ENCODE measurements around the gene KRT35.

The KRT35 gene

DNA sequence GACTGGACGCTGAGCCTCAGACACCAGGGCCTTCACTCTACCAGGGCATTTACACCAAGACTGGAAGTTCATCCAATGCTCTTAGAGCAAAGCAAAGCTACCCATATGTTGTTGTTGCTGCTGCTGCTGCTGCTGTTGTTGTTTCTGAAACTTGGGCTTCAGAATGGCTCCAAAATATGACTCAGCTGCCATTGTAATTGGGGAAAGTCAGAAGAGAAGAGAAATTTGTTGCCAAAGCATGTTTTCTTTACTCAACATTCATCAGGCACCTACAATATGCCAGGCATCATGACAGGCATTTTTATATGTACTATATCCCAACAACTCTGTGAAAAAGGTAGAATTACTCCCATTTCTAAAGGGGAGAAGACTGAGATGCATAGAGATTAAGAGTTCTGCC, 25.7 kb downstream of the KRT35 start:
- Histone ChIP-seq H3K27ac (ENCODE audit: extremely low read depth, low read depth, low read length) (no peak overlapping the region), H3K9me3 (ENCODE audit: control insufficient read depth, insufficient read depth, low read depth, low read length) (no peaks in the 10 kb centered on the region), H3K36me3 (ENCODE audit: control insufficient read depth in 2 of 2, insufficient read depth in 1 of 2, low read length in 2 of 2) (no peaks in the 10 kb centered on the region), H3K4me1 (ENCODE audit: control insufficient read depth, insufficient read depth, low read length) (no peaks in the 10 kb centered on the region), H3K4me3 (ENCODE audit: low read depth, low read length) (no peak overlapping the region)
- TF ChIP-seq ZFHX2 (tag by site-specific recombination; conservative IDR thresholded peaks at IDR 0.05) (no peak), ZNF202 (tag by site-specific recombination; IDR thresholded peaks at IDR 0.05; ENCODE audit: borderline replicate concordance) (no peak), REPIN1 (tag by site-specific recombination; IDR thresholded peaks at IDR 0.05; ENCODE audit: low read depth) (no peak), SALL2 (tag by site-specific recombination; IDR thresholded peaks at IDR 0.05; ENCODE audit: borderline replicate concordance) (no peak)
- ChIA-PET CTCF (no interaction called here), POLR2A (no interaction called here)

DNA sequence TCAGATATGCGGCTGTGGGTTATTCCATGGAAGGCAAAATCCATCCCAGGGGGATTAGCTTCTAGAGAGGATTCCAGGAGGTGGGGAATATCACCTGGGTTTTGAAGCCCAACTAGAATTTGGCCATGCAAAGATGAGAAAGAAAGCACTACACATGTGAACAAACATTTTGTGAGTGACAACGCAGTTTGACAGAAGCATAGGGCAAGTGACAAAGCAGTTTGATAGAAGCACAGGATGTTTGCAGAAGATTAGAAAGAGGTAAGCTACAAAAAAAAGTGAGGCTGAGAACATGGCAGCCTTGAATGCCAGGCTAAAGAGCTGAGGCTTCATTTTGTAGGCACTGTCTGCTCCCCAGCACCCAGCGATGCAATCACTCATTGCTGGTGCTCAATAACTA, 27.9 kb downstream of the KRT35 start:
- TF ChIP-seq ZBTB8A (tag by site-specific recombination; IDR thresholded peaks at IDR 0.05) (no peak), HOXA7 (CRISPR knock-in tag; IDR thresholded peaks at IDR 0.05; ENCODE audit: borderline replicate concordance) (no peak), ZNF658 (tag by site-specific recombination; IDR thresholded peaks at IDR 0.05) (no peak), ZNF354C (tag by site-specific recombination; IDR thresholded peaks at IDR 0.05; ENCODE audit: borderline replicate concordance, low read depth) (no peak), IKZF3 (tag by site-specific recombination; IDR thresholded peaks at IDR 0.05) (no peak), ZNF529 (tag by site-specific recombination; IDR thresholded peaks at IDR 0.05; ENCODE audit: insufficient replicate concordance) (no peak), ZNF335 (tag by site-specific recombination; conservative IDR thresholded peaks at IDR 0.05) (no peak), ZNF202 (tag by site-specific recombination; IDR thresholded peaks at IDR 0.05; ENCODE audit: borderline replicate concordance) (no peak), ZNF677 (tag by site-specific recombination; IDR thresholded peaks at IDR 0.05) (no peak)
- TF ChIP-seq, protein P1, sequence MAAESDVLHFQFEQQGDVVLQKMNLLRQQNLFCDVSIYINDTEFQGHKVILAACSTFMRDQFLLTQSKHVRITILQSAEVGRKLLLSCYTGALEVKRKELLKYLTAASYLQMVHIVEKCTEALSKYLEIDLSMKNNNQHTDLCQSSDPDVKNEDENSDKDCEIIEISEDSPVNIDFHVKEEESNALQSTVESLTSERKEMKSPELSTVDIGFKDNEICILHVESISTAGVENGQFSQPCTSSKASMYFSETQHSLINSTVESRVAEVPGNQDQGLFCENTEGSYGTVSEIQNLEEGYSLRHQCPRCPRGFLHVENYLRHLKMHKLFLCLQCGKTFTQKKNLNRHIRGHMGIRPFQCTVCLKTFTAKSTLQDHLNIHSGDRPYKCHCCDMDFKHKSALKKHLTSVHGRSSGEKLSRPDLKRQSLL (tag by site-specific recombination; IDR thresholded peaks at IDR 0.05), result no peak
- TF ChIP-seq, protein P2, sequence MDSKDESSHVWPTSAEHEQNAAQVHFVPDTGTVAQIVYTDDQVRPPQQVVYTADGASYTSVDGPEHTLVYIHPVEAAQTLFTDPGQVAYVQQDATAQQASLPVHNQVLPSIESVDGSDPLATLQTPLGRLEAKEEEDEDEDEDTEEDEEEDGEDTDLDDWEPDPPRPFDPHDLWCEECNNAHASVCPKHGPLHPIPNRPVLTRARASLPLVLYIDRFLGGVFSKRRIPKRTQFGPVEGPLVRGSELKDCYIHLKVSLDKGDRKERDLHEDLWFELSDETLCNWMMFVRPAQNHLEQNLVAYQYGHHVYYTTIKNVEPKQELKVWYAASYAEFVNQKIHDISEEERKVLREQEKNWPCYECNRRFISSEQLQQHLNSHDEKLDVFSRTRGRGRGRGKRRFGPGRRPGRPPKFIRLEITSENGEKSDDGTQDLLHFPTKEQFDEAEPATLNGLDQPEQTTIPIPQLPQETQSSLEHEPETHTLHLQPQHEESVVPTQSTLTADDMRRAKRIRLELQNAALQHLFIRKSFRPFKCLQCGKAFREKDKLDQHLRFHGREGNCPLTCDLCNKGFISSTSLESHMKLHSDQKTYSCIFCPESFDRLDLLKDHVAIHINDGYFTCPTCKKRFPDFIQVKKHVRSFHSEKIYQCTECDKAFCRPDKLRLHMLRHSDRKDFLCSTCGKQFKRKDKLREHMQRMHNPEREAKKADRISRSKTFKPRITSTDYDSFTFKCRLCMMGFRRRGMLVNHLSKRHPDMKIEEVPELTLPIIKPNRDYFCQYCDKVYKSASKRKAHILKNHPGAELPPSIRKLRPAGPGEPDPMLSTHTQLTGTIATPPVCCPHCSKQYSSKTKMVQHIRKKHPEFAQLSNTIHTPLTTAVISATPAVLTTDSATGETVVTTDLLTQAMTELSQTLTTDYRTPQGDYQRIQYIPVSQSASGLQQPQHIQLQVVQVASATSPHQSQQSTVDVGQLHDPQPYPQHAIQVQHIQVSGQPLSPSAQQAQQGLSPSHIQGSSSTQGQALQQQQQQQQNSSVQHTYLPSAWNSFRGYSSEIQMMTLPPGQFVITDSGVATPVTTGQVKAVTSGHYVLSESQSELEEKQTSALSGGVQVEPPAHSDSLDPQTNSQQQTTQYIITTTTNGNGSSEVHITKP (tag by site-specific recombination; IDR thresholded peaks at IDR 0.05), result no peak
- TF ChIP-seq, protein P3, sequence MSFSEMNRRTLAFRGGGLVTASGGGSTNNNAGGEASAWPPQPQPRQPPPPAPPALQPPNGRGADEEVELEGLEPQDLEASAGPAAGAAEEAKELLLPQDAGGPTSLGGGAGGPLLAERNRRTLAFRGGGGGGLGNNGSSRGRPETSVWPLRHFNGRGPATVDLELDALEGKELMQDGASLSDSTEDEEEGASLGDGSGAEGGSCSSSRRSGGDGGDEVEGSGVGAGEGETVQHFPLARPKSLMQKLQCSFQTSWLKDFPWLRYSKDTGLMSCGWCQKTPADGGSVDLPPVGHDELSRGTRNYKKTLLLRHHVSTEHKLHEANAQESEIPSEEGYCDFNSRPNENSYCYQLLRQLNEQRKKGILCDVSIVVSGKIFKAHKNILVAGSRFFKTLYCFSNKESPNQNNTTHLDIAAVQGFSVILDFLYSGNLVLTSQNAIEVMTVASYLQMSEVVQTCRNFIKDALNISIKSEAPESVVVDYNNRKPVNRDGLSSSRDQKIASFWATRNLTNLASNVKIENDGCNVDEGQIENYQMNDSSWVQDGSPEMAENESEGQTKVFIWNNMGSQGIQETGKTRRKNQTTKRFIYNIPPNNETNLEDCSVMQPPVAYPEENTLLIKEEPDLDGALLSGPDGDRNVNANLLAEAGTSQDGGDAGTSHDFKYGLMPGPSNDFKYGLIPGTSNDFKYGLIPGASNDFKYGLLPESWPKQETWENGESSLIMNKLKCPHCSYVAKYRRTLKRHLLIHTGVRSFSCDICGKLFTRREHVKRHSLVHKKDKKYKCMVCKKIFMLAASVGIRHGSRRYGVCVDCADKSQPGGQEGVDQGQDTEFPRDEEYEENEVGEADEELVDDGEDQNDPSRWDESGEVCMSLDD (tag by site-specific recombination; IDR thresholded peaks at IDR 0.05), result no peak
- TF ChIP-seq, protein P4, sequence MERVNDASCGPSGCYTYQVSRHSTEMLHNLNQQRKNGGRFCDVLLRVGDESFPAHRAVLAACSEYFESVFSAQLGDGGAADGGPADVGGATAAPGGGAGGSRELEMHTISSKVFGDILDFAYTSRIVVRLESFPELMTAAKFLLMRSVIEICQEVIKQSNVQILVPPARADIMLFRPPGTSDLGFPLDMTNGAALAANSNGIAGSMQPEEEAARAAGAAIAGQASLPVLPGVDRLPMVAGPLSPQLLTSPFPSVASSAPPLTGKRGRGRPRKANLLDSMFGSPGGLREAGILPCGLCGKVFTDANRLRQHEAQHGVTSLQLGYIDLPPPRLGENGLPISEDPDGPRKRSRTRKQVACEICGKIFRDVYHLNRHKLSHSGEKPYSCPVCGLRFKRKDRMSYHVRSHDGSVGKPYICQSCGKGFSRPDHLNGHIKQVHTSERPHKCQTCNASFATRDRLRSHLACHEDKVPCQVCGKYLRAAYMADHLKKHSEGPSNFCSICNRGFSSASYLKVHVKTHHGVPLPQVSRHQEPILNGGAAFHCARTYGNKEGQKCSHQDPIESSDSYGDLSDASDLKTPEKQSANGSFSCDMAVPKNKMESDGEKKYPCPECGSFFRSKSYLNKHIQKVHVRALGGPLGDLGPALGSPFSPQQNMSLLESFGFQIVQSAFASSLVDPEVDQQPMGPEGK (tag by site-specific recombination; IDR thresholded peaks at IDR 0.05), result no peak
- no peak overlapping the region for H3K27ac ChIP-seq (ENCODE audit: extremely low read depth, low read depth, low read length)
- H3K4me1 ChIP-seq (ENCODE audit: control insufficient read depth, insufficient read depth, low read length), result no peaks in the 10 kb centered on the region
- ChIA-PET CTCF (interaction anchor here (0.9 to 2.2 kb wide), 2 partner anchors 97 to 210 kb away, joined by 3 to 7 read pairs; no protein-coding TSS in a partner anchor), POLR2A (no interaction called here)
- H3K4me3 ChIP-seq (ENCODE audit: low read depth, low read length), result no peak overlapping the region
- H3K36me3 ChIP-seq (ENCODE audit: control insufficient read depth in 2 of 2, insufficient read depth in 1 of 2, low read length in 2 of 2), result no peaks in the 10 kb centered on the region
- H3K9me3 ChIP-seq (ENCODE audit: control insufficient read depth, insufficient read depth, low read depth, low read length), result no peaks in the 10 kb centered on the region
